ENCODE data around the gene ALMS1.
"Not testable (repeated sequence)": the region's sequence is repeated elsewhere in the genome, so short reads cannot be mapped to it uniquely, and the experiment has no call there.

The ALMS1 gene

DNA sequence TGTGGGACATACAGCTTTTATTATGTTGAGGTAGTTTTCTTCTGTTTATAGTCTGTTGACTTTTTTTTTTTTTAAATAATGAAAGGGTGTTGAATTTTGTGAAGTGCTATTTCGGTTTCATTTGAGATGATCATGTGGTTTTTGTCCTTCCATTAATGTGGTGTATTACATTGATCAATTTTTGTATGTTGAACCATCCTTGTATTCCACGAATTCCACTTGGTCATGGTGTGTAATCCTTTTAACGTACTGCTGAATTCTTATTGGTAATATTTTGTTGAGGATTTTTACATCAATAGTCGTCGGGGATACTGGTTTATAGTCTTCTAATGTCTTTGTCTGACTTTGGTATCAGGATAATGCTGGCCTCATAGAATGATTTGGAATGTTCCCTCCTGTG lies 18.8 kb downstream of the ALMS1 start:
- no peak for DNase-seq (ENCODE audit: low read depth, low spot score)

DNA sequence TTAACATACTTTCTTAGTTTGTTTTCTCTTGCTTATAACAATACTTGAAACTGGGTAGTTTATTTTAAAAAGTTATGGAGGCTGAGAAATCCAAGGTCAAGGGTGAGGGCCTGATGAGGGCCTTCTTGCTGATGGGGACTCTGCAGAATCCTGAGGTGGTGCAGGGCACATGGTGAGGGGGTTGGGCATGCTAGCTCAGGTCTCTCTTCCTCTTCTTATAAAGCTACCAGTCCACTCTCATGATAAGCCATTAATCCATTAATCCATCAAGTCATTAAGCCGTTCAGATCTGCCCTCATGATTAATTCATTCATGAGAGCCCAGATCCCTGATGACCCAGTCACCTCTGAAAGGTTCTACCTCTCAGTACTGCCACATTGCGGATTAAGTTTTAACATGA lies 21.4 kb downstream of the ALMS1 start:
- DNase-seq (ENCODE audit: low read depth, low spot score), result no peak

DNA sequence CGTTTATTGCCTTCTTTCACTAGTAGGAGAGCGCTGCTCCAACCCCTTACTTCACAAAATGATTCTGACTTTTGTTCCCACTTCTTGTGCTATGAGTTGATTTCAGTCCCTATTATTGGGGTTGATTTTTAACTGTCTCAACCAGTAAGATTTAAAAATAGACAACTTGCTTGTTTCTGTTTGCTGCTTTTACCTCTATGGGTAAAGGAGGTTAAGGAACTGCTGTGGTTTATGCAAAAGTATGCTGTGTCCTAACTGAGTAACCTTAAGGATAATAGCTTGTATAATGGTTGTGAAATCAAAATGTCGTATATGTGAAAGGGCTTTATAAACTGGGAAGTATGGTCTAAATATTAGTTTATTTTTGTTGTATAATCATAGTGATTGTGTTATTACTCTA lies 22.6 kb downstream of the ALMS1 start:
- DNase-seq (ENCODE audit: low read depth, low spot score), result no peak

DNA sequence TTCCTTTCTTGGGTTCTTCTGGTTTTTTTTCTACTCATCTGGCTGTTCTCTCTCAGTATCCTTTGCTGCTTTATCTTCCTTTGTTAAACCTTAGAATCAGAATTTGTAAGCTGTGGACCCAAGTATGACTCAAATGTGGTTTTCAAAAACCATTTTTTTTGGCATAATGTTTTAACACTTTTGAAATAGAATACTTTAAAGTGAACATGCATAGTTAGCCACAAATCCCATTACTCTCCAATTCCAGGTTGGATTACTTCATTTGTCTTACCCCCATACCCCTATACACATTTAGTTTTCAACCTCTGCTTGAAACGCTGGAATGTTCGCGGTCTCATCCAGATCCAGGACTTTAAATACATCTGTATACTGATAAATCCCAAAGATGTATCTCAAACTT lies 29.1 kb downstream of the ALMS1 start:
- DNase-seq (ENCODE audit: low read depth, low spot score), result no peak

DNA sequence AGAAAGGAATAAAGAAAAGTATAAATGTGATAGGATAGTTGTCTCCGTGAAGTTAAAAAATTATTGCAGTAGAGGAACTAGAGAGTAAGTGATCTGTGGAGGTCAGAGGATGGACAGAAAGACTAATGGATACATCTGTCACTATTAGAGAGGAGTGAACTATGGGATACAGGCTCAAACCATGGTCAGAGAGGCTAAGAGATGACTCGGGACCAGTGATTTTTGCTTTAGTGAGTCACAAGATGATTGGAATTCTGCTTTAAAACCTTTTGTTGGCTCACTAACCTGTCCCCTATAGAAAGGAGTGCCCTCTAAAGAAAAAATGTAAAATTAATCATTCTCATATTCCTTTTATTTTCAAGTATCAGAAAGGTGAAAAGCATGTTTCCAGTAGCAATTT lies 30.3 kb downstream of the ALMS1 start:
- no peak for DNase-seq (ENCODE audit: low read depth, low spot score)

DNA sequence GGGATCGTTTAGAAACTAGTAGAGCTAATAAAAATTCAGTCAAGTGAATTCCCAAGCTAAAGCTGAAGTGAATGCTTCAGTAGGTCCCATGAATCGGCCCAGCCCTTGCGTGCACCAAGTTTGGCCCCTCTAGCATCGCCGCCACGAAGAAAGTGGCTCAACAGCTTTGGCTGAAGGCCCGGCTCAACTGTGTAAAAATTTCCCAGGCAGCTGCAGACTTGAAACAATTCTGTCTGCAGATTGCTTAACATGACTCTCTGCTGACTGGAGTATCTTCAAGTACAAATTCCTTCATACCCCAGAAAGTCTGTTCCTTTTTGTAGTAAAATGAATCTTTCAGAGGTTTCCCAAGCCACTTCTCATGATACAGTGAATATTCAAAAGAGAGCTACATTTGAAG lies 32.7 kb downstream of the ALMS1 start:
- no peak for DNase-seq (ENCODE audit: low read depth, low spot score)

DNA sequence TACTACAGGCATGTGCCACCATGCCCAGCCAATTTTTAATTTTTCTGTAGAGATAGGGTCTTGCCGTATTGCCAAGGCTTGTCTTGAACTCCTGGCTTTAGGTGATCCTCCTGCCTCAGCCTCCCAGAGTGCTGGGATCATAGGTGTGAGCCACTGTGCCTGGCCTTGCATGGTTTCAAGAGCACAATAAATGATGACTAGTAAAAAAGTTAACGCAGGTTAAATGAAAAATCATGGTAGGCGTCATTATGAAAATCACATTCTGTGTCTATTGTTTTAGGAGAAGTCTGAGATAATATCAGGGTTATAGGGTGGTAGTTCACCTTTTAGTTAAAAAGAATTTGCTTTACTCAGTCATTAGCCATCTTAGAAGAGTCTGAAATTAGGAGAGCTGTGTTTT lies 38.3 kb downstream of the ALMS1 start:
- no peak for DNase-seq (ENCODE audit: low read depth, low spot score)

DNA sequence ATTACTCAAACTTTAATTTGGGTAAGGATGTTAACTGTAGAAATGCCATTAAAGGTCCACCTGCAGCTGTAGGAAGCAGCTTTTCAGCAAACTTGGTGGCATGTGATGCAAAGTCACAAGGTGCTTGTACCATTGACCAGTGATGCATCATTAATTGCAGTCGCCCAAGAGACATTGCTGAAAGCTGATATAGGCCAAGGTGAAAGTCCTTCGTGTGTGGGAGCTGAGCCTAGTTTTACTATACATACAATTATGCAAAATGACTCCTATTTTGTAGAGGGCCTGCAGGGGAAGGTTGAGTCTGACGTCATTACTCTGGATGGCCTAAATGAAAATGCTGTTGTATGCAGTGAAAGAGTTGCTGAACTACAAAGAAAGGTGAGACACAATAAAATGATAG lies 40.5 kb downstream of the ALMS1 start:
- DNase-seq (ENCODE audit: low read depth, low spot score), result no peak

DNA sequence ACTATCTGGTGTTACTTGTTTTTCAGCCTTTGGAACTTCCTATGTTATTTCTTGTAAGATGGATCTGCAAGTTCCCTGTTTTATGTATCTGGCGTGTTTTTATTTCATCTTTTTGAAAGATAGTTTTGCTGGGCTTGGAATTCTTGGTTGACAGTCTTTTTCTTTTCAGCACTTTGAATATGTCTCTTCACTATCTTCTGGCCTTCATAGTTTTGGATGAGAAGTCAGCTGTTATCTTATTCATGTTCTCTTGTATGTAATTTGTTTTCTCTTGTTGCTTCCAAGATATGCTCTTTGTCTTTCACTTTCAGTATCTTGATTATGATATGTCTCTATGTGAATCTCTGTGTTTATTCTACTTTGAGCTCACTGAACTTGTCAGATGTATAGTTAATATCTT lies 50.4 kb downstream of the ALMS1 start:
- no peak for DNase-seq (ENCODE audit: low read depth, low spot score)

DNA sequence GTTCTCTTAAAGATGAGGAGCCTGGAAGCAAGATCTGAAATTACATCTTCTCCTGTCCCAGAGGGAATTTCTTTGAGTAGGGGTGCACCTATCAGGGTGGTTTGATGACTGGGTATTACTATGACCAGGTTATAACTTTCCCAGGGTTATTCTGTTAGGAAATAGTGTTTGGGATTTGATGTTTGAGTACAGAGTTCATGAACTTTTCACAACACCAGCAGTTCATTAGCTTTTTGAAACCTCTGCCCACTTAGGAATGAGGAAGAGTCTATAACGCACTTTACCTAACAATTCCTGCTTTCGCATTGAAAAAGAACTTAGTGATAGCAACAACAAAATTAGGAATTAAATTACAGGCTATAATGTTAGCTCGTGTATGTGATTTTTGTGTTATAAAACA lies 58.6 kb downstream of the ALMS1 start:
- no peak for DNase-seq (ENCODE audit: low read depth, low spot score)

DNA sequence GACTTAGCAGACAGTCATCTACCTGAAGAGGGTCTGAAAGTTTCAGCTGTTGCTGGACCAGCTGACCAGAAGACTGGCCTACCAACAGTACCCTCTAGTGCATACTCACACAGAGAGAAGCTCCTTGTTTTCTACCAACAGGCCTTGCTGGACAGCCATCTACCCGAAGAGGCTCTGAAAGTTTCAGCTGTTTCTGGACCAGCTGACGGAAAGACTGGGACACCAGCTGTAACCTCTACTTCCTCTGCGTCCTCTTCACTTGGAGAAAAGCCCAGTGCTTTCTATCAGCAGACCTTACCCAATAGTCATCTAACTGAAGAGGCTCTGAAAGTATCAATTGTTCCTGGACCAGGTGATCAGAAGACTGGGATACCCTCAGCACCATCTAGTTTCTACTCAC lies 63.2 kb downstream of the ALMS1 start:
- no peak for DNase-seq (ENCODE audit: low read depth, low spot score)

DNA sequence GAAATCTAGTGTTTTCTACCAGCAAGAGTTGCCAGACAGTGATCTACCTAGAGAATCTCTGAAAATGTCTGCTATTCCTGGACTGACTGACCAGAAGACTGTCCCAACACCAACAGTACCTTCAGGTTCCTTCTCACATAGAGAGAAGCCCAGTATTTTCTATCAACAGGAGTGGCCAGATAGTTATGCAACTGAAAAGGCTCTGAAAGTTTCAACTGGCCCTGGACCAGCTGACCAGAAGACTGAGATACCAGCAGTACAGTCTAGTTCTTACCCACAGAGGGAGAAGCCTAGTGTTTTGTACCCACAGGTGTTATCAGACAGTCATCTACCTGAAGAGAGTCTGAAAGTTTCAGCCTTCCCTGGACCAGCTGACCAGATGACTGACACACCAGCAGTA lies 63.8 kb downstream of the ALMS1 start:
- no peak for DNase-seq (ENCODE audit: low read depth, low spot score)

DNA sequence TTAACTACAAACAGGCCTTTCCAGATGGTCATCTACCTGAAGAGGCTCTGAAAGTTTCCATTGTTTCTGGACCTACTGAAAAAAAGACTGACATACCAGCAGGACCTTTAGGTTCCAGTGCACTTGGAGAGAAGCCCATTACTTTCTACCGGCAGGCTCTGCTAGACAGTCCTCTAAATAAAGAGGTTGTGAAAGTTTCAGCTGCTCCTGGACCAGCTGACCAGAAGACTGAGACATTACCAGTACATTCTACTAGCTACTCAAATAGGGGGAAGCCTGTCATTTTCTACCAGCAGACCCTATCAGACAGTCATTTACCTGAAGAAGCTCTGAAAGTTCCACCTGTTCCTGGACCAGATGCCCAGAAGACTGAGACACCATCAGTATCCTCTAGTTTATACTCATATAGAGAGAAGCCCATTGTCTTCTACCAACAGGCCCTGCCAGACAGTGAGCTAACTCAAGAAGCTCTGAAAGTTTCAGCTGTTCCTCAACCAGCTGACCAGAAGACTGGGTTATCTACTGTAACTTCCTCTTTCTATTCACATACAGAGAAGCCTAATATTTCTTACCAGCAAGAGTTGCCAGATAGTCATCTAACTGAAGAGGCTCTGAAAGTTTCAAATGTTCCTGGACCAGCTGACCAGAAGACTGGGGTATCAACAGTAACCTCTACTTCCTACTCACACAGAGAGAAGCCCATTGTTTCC lies 65.8 kb downstream of the ALMS1 start:
- no peak for DNase-seq (ENCODE audit: low read depth, low spot score)

DNA sequence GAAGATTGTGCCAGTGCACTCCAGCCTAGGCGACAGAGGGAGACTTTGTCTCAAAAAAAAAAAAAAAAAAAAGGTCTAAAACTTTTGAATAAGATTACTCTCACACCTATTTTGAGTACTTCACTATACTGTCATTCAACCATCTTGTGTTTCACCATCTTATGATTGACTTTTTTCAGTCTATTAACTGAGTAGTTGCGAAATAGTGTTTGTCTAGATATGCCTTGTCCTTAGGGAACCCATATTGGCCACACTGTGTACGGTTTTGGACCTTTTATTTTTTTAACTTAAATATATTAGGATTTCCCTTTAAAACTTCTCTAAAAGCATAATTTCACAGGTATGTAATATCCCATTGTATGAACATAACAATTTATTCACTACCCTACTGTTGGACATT lies 72.3 kb downstream of the ALMS1 start:
- DNase-seq (ENCODE audit: low read depth, low spot score), result no peak

DNA sequence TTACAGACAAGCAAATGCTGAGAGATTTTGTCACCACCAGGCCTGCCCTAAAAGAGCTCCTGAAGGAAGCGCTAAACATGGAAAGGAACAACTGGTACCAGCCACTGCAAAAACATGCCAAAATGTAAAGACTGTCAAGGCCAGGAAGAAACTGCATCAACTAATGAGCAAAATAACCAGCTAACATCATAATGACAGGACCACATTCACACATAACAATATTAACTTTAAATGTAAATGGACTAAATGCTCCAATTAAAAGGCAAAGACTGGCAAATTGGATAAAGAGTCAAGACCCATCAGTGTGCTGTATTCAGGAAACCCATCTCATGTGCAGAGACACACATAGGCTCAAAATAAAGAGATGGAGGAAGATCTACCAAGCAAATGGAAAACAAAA lies 76.8 kb downstream of the ALMS1 start:
- not testable (repeated sequence) for DNase-seq (ENCODE audit: low read depth, low spot score)

DNA sequence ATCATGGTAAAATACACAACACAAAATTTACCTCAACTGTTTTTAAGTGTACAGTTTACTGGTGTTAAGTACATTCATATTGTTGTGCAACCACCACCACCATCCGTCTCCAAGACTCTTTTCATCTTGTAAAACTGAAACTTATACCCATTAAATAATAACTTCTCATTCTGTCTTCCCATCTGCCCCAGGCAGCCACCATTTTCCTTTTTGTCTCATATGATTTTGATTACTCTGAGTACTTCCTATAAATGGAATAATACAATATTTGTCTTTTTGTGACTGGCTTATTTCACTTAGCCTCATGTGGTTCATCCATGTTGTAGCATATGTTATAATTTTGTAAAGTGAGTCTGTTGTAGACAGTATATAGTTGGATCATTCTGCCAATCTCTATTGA lies 82.7 kb downstream of the ALMS1 start:
- DNase-seq (ENCODE audit: low read depth, low spot score), result no peak

DNA sequence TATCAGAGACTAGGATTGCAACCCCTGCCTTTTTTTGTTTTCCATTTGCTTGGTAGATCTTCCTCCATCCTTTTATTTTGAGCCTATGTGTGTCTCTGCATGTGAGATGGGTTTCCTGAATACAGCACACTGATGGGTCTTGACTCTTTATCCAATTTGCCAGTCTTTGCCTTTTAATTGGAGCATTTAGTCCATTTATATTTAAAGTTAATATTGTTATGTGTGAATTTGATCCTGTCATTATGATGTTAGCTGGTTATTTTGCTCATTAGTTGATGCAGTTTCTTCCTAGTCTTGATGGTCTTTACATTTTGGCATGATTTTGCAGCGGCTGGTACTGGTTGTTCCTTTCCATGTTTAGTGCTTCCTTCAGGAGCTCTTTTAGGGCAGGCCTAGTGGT lies 98.2 kb downstream of the ALMS1 start:
- not testable (repeated sequence) for DNase-seq (ENCODE audit: low read depth, low spot score)

DNA sequence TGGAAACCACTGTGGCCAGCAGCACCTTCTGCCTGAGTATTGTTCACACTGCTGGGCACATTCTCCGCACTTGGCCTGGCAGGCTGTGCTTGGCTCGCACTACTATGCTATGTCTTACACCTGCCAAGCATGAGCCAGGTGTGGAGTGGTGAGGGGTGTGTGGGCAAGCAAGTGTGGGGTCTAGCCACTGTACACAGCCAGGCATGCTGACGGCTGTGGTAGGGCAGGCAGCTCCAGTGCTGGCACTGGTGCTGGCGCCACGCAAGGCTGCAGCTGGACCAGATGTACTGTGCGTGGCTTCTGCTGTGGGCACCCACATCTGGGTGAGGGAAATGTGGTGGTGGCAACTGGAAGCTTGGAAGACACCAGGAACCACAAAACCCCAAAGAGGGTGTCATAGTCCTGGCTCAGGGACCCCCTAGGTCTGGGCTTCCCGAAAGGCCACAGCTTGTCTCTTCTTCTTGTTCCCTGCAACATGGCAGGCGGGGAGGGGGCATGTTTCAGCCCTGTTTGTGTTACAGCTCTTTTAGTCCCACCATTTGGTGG lies 101.5 kb downstream of the ALMS1 start:
- DNase-seq (ENCODE audit: low read depth, low spot score), result no peak

DNA sequence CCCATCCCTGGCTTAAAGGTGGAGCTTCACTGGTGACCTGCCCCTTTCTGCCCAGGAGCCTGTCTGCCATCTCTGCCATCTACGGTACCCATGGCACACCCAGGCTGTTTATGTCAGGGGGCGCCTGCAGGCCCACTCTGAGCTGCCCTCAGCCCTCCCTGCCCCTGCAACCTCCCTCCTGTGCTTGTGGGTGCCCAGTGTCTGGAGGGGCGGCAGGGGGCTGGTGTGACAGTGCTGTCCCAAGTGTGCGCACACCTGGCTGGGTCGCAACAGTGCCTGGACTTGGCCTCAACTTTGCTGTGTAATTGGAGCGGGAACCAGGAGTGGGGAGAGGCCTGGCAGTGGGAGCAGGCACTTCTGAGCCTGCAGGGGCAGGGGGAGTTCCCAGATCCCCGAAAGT lies 102.4 kb downstream of the ALMS1 start:
- no peak for DNase-seq (ENCODE audit: low read depth, low spot score)

DNA sequence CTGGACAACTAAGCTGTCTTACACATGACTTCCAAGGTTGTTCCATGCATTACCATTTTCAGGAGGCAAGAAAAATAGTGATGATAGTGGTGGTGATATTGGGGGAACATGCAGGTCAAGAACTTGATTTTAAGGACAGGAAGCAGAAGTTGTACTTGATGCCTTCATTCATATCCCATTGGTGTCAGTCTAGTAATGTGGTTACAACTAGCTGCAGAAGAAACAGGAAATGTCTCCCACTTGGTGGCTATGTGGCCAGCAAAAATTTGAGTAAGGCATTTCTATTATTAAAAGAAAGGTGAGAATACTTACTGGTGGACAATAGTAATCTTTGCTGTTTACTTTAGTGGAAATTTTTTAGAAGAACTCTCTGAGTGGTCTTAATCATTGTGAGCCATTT lies 103.4 kb downstream of the ALMS1 start:
- DNase-seq (ENCODE audit: low read depth, low spot score), result no peak

DNA sequence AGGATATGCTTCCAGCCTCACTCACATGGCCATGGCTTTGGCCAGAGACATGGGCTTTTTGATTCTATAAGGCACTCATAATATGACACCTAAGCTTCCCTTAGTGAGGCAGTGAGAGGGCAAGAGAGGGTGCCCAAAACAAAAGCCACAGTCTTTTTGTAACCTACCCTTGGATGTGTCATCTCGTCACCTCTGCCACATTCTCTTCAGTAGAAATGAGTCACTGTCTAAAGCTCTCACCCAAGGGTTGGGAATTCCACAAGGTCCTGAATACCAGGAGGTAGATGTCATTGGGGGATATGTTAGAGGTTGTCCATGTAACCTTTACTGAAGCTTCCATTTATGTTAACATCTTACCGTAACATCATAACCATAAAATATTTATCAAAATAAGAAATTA lies 108.4 kb downstream of the ALMS1 start:
- no peak for DNase-seq (ENCODE audit: low read depth, low spot score)

DNA sequence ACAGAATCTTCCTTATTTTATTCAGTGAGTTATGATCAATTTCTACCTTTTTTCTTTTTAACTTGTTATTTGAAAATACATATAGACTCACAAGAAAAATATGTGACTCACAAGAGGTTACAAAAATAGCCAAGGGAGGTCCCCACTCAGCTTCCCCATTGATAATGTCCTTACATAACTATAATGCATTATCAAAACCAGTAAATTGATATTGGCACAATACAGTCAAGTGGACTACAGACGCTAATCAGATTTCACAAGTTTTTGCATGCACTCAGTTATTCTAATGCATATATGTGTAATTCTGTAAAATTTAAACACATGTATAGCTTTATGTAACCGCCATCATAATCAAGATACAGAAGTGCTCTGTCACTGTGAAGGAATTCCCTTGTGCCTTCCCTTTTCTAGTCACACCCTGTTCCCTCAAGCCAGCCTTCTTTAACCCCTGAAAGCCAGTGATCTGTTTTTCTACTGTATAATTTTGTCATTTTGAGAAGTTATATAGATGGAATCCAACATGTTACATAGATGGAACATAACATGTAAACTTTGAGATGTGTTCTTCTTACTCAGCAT lies 118.4 kb downstream of the ALMS1 start:
- no peak for DNase-seq (ENCODE audit: low read depth, low spot score)

DNA sequence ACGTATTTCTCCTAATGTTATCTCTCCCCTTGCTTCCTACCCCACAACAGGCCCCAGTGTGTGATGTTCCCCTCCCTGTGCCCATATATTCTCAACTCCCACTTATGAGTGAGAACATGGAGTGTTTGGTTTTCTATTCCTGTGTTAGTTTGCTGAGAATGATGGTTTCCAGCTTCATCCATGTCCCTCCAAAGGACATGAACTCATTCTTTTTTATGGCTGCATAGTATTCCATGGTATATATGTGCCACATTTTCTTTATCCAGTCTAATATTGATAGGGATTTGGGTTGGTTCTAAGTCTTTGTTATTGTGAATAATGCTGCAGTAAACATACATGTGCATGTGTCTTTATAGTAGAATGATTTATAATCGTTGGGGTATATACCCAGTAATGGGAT lies 119.2 kb downstream of the ALMS1 start:
- not testable (repeated sequence) for DNase-seq (ENCODE audit: low read depth, low spot score)

DNA sequence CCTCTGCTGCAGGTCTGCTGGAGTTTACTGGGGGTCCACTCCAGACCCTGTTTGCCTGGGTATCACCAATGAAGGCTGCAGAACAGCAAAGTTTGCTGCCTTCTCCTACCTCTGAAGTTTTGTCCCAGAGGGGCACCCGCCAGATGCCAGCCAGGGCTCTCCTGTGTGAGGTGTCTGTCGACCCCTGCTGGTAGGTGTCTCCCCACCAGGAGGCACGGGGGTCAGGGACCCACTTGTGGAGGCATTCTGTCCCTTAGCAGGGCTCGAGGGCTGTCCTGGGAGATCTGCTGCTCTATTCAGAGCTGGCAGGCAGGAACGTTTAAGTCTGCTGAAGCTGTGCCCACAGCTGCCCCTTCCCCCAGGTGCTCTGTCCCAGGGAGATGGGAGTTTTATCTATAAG lies 124.8 kb downstream of the ALMS1 start:
- not testable (repeated sequence) for DNase-seq (ENCODE audit: low read depth, low spot score)
